ENCODE results near the gene ZNHIT2.
"Not testable (repeated sequence)": the region's sequence is repeated elsewhere in the genome, so short reads cannot be mapped to it uniquely, and the experiment has no call there.

ZNHIT2 gene

DNA sequence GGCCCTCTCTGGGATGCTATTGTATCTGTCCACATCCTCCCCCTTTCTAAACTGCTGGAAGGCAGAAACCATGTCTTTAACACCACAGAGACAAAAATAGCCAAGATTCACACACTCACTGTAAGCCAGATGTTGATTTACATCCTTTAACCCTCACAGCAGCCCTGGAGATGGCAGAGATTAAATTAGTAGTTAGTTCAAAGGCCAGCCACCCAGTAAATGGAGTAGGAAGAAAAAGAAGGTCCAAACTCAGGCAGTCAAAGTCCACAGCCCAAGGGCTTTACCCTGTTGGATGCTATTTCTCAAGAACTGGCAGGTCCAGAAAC lies 2.1 kb upstream of the ZNHIT2 start:
- DNase-seq (ENCODE audit: low read depth): no peak

DNA sequence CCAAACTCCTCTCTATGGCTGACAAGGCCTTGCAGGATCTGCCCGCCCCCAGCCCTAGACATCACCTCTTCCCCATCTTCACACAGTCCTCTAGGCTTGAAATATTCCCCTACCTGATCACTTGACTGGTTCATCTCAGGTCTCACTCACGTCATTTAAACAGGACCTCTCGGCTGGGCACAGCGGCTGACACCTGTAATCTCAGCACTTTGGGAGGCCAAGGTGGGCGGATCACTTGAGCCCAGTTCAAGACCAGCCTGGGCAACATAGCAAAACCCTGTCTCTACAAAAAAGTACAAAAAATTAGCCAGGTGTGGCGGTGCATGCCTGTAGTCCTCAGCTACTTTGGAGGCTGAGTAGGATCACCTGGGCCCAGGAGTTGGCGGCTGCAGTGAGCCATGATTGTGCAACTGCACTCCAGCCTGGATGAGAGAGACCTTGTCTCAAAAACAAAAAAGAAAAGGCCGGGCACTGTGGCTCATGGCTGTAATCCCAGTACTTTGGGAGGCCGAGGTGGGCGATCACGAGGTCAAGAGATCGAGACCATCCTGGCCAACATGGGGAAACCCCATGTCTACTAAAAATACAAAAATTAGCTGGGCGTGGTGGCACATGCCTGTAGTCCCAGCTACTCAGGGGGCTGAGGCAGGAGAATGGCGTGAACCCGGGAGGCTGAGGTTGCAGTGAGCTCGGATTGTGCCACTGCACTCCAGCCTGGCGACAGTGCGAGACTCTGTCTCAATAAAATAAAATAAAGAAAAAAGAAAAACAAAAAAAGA lies 1.6 kb upstream of the ZNHIT2 start:
- not testable (repeated sequence) for DNase-seq (ENCODE audit: low read depth)

DNA sequence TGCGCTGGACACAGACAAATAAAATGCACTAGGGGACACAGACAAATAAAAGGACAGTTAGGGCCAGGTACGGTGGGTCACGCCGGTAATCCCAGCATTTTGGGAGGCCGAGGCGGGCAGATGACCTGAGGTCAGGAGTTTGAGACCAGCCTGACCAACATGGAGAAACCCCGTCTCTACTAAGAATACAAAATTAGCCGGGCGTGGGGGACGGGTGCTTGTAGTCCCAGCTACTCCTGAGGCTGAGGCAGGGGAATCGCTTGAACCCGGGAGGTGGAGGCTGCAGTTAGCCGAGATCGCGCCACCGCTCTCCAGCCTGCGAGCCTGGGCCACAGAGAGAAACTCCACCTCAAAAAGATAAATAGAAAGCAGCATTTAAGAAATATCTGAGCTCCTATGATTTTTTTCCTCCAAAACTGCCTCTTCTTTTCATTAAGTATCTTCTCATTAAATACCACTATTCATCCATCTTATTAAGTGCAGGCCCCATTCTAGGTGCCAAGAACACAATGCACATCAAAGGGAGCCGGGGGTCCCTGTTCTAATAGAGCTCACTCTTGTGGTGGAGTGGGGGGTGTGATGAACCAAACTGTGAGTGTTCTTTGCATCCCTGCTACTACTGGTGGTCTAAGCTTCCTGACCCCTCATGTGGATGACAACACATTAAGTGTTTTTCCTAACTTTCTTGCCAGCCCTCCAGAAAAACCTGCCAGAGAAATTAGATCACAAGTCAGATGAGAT lies 766 bp upstream of the ZNHIT2 start:
- no peak for DNase-seq (ENCODE audit: low read depth)

DNA sequence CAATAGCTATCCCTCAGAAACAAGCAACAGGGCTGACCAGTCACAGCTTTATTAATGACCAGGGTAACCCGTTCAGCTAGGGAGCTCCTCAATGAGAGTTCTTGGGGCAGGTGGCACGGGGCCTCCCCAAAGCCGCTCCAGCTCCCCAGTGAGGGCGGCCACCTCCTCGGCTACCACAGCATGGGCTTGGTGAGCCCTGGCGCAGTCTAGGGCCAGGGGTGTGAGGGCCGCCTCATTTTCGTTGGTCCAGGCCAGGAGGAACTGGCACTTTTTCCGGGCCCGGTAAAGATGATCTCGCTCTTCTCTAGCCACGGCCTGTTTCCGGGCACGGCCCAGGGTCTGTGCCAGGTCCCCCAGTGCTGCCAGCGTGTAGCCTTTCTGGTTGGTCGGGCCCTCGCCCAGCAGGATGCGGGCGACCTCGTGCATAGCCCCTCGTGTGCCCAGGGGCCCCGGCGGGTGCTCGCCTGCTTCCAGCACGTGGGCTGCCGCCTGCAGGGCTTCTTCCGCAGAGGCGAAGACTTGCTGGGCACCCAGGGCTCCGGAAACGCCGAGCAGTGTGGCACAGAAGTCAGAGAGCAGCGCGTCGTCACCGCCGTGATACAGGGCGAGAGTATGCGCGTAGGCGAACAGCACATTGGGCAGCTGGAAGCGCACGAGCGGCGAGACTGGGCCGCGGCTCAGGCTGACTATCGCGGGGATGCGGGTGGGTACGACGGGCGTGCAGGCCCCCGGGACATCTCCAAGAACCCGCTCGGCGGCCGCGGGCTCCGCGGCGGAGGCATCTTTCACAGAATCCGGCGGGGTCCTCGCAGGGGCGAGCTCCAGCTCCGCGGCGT lies 913 bp downstream of the ZNHIT2 start:
- peak; percentile 74 for DNase-seq (ENCODE audit: low read depth)

DNA sequence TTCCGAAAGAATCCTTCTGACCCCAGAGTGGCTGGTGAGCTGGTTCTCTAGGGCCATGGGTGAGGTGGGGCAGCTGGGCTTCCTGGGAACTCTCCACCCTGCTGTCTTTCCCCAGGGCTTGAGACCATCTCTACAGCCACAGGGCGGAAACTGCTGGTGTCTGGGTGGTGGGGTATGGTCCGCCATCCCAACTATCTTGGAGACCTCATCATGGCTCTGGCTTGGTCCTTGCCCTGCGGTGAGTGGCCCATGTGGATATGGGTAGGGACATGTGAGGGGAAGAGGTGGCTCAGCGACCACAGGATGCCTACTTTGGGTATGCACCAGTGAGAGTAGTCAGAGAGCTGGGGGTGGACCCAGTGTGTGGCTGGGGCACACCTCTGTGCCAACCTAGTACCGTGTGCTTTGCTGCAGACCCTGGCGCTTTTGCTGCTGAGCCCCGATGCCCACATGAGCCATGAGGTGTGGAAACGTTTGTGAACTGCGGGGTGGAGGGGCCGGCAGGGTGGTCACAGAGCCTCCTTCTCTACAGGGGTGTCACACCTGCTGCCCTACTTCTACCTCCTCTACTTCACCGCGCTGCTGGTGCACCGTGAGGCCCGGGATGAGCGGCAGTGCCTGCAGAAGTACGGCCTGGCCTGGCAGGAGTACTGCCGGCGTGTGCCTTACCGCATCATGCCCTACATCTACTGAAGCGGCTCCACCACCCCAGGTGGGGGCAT lies 2.0 kb downstream of the ZNHIT2 start:
- DNase-seq (ENCODE audit: low read depth): no peak

DNA sequence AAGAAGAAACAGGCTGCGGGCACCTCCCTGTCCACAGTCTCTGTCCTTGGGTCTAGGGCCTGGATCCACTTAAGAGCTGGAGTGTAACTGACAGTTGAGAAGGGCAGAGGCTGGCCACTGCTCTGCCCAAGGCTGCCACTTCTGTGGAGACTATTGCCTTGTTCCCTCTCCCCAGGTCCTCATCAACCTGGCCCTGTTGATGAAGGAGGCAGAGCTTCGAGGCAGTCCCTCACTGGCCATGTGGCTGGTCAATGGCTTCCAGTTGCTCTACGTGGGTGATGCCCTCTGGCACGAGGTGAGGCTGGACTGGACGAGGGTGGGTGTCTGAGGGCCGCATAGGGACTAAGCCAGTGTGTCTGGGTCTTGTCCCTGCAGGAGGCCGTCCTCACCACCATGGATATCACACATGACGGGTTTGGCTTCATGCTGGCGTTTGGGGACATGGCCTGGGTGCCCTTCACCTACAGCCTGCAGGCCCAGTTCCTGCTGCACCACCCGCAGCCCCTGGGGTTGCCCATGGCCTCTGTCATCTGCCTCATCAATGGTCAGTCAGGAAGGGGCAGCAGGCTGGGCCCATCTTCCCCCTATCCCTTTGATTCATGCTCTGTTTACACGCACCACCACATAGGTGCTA lies 2.8 kb downstream of the ZNHIT2 start:
- DNase-seq (ENCODE audit: low read depth): no peak

DNA sequence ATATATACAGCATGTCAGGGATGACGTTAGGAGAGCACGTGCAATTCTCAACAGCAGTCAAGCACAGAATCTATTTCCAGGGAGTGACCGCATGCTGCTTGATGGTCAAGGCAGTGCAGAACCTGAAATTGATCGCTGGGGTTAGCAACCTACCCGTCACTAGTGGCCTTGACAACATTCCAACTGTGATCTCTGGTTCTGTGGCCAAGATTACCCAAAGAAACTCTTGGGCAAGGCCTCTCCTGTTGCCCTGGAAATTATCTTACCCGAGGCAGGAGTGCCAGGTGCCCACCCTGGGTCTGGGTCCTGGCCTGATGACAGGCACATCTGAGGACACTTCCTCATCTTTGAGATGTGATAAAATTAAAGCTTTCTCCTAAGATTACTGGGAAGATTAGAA lies 3.7 kb downstream of the ZNHIT2 start:
- no peak for DNase-seq (ENCODE audit: low read depth)

DNA sequence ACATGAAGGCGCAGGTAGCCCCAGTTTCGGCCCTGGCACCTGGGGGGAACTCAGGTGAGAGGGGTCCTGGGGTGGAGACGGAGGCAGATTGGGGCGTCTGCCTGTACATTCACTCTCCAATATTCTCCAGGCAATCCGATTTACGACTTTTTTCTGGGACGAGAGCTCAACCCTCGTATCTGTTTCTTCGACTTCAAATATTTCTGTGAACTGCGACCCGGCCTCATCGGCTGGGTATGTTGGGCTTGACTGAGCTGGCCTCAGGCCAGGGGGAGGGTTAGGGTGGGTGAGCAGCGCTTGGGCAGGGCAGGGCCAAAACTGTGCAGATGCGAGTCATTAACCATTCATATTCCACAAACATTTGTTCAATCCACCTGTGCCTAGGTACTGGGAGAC lies 4.1 kb downstream of the ZNHIT2 start:
- peak; percentile 15 for DNase-seq (ENCODE audit: low read depth)

DNA sequence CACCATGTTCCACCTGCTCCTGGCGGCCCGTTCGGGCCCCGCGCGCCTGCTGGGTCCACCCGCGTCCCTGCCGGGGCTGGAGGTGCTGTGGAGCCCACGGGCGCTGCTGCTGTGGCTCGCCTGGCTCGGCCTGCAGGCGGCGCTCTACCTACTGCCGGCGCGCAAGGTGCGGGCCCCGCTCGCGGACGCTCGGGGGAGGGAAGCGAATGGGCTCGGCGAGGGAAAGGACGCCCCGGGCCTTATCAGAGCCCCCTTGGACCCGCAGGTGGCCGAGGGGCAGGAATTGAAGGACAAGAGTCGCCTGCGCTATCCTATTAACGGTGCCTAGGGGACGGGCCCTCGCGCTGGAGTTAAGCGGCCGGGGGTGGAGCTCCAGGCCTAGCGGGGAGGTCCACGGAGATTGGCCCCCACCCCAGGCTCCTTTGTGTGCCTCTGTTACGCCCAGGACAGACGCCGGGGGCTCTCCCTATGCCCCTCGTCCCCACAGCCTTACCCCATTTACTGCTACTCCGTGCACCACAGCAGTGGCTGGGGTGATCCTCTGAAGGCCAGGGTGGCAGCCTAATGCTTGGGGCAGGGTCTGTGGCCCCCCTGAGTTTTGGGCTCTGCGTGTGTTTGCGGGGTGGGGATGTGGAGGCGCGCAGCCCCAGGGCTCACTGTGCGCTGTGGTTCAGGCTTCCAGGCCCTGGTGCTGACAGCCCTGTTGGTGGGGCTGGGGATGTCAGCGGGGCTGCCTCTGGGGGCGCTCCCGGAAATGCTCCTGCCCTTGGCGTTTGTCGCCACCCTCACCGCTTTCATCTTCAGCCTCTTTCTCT lies 4.7 kb downstream of the ZNHIT2 start:
- DNase-seq (ENCODE audit: low read depth): peak; percentile 49

DNA sequence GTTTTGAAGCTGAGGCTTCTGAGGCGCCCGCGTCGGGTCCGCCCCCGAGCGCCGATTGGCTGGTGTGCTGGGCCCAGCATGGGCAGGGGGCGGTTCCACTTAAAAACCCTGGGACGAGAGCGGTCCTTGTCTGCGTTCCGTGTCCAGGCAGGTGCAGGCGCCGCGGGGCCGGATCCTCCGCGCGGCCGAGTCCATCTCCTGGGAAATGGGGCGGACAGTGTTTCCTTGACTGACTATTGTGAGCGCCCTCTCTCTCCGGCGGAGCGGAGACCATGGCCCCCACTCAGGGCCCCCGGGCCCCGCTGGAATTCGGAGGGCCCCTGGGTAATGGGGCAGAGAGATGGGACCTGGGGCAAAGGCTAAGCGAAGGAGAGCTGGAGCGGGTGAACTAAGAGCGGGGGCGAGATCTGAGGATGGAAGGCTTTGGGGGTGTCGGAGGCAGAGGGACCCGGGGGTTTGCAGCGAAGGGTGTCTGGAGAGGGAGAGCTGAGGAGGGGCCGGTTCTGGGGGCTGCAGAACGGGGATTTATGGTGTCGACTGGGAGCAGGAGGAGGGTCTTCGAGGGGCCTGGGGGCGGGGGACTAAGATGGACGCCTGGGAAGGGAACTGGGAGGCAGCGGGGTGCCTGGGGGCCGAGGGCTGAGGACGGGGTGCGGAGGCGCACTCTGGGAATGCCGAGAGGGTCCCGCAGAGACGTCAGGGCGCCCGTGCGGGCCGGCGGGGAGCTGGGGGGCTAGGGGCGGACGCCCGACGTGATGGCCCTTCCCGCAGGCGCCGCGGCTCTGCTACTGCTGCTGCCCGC lies 5.6 kb downstream of the ZNHIT2 start, which contains the start of gene TM7SF2:
TM7SF2 (plus strand) TSS at position 129 of the 802 bp plus-strand sequence; CDS start at position 273, 144 bp downstream.
- DNase-seq (ENCODE audit: low read depth): peak; percentile 93

DNA sequence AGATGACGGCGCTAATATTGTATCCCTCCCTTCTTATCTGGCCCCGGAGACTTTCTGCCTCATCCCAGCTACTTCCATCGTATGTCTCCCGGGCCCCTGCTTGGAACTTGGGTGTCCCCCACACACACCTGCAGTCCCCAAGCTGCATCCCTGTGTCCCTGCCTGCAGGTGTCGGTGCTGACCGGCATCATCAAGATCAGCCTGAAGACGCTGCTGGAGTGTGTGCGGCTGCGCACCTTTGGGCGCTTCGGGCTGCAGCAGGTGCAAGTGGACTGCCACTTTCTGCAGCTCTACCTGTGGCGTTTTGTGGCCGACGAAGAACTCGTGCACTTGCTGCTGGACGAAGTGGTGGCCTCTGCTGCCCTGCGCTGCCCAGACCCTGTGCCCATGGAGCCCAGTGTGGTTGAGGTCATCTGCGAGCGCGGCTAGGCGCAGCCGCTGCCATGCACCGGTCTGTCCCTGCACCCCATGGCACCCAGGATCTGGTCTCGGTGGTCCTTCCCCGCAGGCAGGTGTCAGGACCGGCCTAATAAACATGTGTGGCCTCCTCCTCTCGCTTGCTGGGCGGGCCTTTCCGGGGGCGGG lies 6.2 kb downstream of the ZNHIT2 start:
- DNase-seq (ENCODE audit: low read depth): no peak

DNA sequence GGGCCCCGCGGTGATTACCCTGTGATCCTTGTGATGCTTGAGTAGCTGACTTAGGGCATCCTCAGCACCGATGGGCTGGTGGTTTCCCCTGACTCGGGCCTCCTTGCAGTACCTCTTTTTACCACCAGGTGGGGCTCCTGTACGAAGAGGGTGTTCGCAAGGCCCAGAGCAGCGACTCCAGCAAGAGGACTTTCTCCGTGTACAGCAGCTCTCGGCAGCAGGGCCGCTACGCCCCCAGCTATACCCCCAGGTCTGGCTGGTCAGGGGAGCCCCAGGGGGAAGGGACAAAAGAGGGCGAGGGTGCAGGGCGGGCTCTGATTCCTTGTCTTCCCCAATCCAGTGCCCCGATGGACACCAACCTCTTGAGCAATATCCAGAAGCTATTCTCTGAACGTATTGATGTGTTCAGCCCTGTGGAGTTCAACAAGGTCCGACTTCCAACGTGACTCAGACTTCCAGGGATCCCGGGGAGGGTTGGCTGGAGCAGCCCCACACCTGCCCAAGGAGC lies 7.1 kb downstream of the ZNHIT2 start:
- peak; percentile 85 for DNase-seq (ENCODE audit: low read depth)

DNA sequence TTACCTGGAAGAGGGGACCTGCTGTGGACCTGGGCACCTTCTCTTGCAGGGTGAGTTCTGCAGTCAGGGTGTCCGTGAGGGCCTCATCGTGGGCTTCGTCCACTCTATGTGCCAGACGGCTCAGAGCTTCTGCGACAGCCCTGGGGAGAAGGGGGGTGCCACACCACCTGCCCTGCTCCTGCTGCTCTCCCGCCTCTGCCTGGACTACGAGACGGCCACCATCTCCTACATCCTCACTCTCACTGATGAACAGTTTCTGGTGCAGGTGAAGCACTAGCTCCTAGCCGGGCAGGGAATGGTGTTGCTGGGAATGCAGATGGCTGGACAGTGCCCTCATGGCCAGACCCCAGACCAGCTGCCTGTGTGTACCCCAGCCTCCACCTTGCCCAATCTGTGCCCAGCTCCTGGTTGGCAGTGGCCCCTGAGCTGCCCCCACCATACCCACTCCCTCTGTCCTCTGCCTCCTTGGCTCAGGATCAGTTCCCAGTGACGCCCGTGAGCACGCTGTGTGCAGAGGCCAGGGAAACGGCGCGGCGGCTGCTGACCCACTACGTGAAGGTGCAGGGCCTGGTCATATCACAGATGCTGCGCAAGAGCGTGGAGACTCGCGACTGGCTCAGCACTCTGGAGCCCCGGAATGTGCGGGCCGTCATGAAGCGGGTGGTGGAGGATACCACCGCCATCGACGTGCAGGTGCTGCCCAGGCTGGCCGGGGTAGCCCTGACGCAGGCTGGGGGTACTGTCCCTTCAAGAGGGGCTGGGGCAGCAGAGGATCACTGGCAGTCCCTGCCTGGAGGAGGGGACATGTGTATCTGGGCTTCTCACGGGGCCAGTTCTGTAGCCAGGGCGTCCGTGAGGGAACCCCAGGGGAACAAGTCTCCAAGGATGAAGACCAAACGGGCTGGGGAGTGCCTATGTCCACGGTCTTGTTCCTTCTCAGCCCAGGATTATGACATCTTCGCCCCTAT lies 8.0 kb downstream of the ZNHIT2 start:
- no peak for DNase-seq (ENCODE audit: low read depth)

DNA sequence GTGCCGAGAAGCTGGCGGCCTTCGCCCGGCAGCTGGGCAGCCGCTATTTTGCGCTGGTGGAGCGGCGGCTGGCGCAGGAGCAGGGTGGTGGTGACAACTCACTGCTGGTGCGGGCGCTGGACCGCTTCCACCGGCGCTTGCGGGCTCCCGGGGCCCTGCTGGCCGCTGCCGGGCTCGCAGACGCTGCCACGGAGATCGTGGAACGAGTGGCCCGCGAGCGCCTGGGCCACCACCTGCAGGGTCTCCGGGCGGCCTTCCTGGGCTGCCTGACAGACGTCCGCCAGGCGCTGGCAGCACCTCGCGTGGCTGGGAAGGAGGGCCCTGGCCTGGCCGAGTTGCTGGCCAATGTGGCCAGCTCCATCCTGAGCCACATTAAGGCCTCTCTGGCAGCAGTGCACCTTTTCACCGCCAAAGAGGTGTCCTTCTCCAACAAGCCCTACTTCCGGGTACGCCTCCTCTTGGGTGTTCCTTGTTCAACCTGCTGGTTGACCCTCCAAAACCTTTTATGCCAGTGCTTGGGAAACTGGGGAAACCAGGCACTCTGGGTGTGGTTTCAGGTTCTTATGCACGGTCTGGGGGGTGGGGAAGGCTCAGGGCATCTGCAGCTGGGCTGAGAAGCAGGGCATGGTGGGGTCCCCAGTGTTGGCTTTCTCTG lies 8.9 kb downstream of the ZNHIT2 start:
- no peak for DNase-seq (ENCODE audit: low read depth)

DNA sequence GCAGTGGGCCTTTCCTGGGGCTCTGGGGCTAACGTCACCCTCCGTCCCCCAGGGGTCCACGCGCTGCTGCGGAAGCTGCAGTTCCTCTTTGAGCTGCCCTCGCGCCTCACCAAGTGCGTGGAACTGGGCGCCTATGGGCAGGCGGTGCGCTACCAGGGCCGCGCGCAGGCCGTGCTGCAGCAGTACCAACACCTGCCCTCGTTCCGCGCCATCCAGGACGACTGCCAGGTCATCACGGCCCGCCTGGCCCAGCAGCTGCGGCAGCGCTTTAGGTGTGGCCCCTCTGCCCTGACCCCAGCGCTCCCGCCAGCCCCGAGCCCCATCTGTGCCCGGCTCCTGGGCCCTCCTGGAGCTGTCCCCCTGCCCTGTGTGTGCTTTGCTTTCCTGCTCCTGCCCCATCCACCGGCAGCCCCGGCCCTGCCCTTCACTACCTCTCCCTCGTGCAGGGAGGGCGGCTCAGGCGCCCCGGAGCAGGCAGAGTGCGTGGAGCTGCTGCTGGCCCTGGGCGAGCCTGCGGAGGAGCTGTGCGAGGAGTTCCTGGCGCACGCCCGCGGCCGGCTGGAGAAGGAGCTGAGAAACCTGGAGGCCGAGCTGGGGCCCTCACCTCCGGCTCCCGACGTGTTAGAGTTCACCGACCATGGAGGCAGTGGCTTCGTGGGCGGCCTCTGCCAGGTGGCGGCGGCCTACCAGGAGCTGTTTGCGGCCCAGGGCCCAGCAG lies 9.6 kb downstream of the ZNHIT2 start:
- no peak for DNase-seq (ENCODE audit: low read depth)

DNA sequence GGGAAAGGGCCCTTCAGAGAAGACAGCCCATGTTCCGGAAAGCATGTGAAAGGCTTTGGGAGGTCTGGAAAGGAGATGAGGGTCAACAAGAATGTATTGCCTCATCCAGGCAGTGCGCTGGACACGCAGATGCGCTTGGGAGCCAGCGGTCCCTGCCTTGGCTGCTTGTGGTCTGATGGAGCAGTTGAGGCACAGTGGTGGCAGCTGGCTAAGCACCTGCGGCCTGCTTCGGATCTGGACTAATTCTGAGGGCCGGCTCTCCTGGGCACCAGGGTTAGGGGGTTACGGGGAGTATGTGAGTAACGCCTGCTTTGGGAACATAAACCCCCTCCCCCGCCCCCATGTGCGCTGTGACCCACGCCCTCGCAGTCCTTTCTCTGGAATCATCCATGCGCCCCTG lies 10.4 kb downstream of the ZNHIT2 start:
- DNase-seq (ENCODE audit: low read depth): no peak

DNA sequence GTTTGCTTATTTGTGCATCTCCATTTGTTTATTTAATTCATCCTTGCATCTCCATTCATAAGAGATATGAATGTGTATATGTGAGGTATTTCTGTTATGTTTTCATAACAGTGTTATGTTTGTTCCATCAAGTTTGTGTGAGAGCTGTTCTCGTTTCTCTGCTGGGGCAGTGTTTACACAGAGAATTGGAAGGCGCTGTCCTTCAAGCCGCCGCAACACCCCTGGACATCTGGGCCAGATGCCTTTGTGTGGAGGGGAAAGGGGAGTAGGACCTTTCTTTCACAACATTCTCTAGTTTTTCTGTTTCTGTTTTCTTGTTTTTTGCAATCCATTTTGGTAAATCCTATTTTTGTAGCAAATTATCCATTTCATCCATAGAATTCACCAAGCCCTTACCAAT lies 12.9 kb downstream of the ZNHIT2 start:
- DNase-seq (ENCODE audit: low read depth): no peak
